GM21737 (cell line): ENCODE data around the gene LMF2.
A peak's percentile ranks its signal among the peaks of the same experiment; 100 is the strongest.
"Not testable (repeated sequence)": the region's sequence is repeated elsewhere in the genome, so short reads cannot be mapped to it uniquely, and the experiment has no call there.

ENCODE experiments used
- ATAC-seq: cut with Tn5 transposase; IDR thresholded peaks from one replicate; pipeline ENCODE4 v1.9.1; 2021; ENCODE audit warnings: mild to moderate bottlenecking, moderate library complexity; ENCODE audit not compliant: unreplicated experiment

Gene LMF2

DNA sequence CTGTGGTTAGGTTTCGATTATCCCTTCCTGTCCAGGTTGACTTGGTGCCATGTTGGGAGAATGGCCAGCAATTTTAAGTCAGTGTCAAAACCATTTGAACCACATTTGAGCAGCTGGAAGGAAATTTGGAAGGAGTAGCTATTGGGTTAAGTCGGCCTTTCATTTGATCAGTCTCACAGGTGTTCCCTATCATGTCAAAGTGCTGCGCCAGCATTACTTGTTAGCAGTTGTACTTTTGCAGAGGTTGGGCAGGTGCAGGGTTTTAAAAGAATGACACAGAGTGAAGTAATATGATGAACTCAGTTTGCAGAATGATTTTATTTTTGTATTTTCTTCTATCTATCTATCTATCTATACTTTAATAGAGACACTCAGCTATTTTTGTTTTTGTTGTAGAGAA lies 28.7 kb upstream of the LMF2 start:
- no peak for ATAC-seq

DNA sequence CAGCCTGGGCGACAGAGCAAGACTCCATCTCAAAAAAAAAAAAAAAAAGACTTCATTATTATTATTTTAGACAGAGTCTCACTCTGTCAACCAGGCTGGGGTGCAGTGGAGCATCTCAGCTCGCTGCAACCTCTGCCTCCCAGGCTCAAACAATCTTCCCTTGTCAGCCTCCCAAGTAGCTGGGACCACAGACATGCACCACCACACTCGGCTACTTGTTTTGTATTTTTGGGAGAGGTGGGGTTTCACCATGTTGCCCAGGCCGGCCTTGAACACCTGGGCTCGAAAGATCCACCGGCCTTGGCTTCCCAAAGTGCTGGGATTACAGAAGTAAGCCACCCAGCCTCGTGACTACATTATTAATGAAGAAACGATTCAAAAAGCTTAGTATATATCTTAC lies 27.6 kb upstream of the LMF2 start:
- ATAC-seq = no peak

DNA sequence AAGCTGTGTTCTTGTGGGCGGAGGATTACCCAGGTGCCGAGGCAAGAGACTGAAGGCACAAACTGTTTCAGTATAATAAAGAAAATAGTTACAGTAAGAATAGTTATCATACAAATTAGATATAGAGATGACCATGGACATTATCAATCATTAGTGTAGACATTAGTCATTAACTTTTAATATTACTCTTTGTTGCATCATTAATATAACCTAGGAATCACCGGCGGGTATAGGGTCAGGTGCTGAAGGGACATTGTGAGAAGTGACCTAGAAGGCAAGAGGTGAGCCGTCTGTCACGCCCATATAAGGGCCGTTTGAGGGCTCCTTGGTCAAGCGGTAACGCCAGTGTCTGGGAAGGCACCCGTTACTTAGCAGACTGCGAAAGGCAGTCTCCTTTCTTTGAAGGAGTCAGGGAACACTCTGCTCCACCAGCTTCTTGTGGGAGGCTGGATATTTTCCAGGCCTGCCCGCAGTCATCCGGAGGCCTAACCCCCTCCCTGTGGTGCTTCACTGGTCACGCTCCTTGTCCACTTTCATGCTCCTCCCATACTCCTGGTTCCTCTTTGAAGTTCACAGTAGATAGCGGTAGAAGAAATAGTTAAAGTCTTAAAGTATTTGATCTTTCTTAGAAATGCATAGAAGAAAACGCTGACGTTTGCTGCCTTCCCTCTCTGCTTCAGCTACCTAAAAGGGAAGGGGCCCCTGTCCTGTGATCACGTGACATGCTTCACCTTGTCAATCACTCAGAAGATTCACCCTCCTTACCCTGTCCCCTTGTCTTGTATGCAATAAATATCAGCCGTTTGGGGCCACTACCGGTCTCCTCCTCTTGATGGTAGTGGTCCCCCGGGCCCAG lies 26.6 kb upstream of the LMF2 start:
- not testable (repeated sequence) for ATAC-seq

DNA sequence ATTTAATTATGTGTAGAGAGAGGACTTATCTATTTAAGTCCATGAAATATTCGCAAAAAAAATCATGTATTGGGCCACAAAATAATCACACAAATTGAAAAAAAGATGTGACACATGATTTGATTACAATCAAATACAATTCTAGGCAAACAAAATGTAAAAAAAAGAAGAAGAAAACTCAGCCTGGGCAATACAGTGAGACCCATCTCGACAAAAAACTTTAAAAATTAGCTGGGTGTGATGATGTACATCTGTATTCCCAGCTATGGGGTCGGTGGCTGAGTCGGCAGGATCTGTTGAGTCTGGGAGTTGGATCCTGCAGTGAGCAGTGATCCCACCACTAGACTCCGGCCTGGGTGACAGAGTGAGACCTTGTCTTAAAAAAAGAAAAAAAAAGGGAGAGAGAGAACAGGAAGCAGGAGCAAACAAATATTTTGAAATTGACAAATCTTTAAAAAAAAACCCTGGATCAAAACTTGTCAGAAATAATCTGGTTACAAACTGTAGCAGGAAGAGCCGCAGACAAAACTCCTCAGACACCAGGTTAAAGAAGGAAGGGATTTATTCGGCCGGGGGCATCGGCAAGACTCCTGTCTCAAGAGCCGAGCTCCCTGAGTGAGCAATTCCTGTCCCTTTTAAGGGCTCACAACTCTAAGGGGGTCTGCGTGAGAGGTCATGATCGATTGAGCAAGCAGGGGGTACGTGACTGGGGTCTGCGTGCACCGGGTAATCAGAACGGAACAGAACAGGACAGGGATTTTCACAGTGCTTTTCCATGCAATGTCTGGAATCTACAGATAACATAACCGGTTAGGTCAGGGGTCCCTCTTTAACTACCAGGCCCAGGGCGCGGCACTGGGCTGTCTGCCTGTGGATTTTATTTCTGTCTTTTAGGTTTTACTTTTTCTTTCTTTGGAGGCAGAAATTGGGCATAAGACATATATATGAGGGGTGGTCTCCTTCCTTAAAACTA lies 25.6 kb upstream of the LMF2 start:
- no peak for ATAC-seq

DNA sequence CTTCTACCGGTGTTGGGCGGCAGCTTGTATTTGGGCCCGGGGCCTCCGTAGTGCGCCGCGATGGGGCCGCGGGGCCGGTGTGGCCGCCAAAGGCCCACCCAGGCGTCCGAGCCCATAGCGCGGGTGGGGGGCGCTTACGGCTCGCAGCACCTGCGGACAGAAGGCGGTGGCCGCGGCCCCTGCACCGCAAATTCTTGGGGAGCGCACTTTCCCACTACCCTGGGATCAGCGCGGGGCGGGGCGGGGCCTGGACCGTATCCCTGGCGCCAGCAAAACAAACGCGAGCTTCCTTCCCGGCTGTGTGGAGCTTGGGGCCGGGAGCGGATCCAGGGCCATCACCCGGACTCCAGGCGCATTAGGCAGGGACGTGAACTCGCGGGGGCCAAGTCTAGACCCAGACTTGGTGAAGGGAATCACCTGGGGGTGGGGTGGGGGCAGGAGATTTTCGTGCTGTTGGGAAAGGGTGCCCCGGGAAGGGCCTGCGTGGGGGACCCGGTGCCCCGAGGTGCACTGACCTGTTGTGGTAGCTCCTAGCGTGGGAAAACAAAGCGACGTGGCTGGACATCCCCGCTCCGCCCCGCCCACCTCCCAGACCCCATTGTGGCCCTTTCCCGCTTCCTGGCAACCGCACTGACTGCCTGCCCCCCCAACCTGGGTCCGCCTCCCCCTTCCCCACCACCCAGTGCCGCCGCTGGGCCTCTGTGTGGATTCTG lies 24.6 kb upstream of the LMF2 start:
- no peak for ATAC-seq

DNA sequence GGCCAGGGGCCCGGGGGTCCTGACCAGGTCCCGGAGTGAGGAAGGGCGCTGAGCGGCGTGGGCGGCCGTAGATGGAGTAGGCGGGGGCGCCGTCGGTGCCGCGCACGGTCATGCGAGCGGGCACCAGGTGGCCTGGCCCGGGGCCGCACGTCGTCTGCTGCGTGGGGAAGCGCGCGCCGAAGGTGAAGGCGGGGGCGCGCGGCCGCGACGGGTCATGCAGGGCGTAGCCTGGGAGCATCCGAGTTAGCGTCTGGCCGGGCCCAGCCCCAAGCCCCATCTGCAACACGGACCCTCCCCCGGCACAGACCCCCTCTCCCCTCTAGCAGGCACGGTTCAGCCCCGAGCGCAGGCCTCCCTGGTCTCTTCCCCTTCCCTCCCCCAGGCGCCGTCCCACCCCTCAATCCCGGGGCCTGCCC lies 24.1 kb upstream of the LMF2 start:
- ATAC-seq = peak; percentile 23

DNA sequence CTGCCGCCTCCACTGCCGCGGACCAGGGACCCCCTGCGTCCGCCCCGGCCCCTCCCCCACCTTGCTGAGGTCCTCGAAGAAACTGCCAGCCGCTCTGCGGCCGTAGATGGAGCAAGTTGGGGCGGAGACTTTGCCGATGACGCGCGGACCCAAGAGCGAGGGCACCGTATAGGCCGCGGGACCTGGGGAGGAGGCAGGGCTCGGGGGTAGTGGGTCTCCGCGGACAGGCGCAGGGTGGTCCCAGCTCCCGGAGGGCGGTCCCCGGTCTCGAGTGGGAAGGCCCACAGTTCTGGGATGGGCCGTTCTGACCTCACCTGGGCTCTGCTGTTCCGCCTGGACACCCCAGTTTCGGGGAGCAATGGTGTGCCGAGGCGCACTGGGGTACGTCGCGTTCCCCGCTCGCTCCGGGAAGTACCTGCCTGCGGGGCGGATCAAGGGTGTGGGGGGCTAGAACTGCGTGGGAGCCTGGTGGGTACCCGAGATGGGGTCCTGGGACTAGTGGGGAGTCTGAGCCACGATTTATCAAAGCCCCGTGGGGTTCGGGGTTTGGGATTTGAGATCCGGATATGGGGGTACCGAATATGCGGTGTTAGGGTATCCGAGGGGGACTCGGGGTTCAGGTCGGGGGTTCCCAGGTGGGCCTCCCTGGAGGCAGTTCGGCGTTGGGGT lies 23.5 kb upstream of the LMF2 start:
- ATAC-seq = no peak

DNA sequence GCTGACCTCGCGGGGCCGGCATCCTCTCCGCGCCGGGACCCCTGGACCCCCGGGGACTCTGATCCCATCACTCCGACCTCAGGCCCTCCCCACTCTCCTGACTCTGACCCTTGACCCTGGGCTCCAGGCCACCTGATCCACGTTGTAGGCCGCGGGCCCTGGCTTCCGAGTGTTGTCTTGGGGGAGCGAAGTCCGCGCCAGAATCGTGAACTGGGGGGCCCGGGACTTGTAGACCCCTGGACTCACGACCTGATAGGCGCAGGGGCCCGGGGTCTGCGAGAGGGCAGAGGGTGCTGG lies 23.0 kb upstream of the LMF2 start:
- no peak for ATAC-seq

DNA sequence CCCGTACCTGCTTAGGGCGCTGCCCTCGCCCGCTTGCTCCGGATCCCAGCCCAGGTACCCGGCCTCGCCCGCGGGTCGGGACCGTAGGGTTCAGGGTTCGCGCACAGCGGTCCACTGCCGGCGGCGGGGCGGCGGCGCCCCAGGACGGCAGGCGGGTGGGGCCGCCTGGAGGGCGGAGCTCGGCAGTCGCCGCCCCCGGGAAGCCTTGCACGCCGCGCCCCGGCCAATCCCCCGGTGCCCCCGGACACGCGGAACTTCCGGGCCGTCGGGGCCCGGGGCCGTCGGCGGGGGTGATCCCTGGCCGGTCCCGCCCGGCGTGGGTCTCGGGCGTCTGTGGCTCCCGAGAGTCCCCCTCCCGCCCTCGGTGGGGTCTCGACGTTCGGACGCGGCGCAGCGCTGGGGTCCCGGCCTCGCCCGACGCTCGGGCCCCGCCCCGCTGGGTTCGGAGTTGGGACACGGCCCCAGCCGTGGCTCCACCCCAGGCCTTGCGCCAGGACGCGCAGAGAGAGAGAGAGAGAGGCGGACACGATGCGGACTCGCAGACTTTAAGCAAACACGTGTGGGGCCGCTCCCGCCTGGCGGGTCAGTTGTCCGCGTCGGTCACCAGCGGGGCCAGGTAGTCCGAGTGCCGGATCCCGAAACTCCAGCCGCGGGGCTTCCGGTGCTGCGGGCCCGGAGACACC lies 22.5 kb upstream of the LMF2 start, which contains the start of gene TYMP:
Gene TYMP, minus strand, starts transcription at position 116 of the 683 bp plus-strand sequence. CDS start 303 bp downstream, outside the sequence.
- ATAC-seq = no peak

DNA sequence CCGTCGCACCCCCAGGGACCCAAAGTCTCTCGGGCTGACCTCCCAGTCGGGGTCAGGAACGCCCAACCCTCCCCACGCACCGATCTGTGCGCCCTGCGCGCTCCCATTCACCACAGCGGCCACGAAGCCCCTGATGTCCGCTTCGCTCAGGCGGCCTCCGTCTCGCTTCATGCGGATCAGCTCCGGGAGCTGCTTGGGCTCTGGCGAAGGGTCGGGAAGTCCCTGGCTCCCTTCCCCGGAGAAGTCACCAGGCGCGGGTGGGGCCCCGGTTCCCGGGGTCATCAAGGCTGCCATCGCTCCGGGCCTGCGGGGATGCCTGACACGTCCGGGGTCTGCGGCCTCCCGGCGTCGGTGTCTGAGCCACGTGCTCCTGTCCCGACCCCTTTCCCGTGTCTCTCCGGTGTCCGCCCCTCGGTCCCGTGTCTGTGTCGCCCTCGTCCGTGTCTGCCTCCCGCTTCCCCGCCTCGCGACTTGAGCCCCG lies 22.0 kb upstream of the LMF2 start:
- no peak for ATAC-seq

DNA sequence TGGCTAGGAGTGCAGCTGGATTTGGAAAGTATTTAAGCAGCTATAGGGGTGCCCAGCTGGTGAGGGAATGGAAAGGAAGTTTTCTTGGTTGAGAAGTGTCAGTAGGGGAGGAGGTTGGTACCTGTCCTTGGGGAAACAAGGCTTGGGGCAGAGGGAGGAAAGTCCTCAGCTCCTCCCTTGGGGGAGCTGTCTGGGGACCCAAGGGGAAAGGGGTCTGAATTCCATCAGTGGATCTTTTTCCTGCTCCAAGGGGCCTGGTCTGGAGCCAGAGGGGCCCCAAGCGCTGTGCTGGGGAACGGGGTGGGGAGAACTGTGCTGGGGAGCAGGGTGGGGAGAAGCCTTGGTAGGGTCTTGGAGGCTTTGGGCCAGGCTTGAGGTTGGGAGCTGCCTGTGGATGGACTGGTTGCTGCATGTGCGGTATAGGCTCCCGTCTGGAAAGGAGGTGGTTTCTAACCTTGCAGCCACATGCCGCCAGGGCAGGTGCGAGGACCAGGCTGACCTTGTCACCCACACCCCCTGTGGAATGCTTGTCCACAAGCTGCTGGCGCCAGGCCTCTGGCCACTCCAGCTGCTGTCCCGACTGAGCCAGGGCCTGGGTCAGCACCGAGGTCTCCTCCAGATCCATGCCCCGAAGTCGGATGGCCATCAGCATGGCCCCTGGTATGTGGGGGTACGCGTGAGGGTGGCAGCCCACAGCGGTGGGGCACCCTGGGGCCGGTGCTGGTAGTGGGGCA lies 21.3 kb upstream of the LMF2 start:
- no peak for ATAC-seq

DNA sequence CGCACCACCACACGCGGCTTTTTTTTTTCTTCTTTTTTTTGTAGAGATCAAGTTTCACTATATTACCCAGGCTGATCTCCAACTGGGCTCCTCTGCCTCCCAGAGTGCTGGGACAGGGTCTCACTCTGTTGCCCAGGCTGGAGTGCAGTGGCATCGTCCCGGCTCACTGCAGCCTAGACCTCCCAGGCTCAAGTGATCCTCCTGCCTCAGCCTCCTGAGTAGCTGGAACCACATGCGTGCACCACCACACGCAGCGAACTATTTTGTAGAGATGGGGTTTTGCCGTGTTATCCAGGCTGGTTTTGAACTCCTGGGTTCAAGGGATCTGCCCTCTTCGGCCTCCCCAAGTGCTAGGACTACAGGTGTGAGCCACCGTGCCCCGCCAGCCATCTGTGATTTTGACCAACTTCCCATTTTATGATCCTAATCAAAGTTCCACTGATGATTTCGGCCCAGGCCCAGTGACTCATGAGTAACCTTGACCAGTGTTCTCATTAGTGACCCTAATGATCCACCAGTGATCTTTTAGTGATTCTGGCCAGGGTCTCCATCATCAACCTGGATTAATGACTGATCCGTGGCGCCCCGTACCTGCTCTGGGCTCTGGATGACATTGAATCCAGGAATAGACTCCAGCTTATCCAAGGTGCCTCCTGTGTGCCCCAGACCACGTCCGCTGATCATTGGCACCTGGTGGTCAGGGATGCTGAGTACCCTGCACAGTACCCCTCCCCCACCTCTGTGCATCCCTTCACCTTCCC lies 20.6 kb upstream of the LMF2 start:
- ATAC-seq = no peak

DNA sequence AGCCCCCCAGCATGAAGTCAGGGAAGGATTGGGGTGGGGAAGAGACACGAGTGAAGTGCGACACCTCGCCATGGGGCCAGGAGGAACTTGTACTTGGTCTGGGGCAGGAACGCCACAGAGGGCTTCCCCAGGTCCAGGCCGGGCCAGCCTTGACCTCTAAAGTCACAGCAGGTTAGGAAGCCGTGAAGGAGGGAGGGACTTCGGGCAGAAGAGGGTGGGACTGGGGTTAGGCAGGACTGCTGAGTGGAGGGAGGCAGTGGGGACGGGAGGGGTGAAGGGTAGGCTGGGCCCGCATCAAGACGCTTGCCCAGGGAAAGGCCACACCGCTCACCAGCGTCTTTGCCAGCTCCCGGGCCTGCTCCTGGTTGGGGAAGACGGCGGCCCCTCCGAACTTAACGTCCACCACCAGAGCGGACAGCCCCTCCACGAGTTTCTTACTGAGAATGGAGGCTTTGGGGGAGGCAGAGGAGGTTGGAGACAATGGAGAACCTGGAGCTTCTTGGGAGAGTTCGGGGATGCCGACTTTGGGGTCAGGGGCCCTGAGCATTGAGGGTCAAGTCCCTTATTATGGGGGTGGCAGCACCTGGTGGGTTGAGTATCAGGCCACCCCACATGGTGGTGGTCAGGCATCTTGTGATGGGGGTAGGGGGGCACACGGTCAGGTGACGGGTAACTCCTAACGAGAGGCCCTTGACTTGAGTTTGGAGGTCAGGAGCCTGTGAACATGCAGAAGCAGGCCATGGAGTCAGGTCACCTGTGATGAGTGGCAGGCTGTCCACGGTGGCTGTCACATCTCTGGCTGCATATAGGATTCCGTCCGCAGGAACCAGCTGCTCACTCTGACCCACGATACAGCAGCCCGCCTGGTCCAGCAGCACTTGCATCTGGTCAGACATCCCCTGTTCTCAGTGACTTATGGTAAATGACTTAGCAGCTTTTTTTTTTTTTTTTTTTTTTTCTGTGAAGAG lies 19.6 kb upstream of the LMF2 start:
- no peak for ATAC-seq

DNA sequence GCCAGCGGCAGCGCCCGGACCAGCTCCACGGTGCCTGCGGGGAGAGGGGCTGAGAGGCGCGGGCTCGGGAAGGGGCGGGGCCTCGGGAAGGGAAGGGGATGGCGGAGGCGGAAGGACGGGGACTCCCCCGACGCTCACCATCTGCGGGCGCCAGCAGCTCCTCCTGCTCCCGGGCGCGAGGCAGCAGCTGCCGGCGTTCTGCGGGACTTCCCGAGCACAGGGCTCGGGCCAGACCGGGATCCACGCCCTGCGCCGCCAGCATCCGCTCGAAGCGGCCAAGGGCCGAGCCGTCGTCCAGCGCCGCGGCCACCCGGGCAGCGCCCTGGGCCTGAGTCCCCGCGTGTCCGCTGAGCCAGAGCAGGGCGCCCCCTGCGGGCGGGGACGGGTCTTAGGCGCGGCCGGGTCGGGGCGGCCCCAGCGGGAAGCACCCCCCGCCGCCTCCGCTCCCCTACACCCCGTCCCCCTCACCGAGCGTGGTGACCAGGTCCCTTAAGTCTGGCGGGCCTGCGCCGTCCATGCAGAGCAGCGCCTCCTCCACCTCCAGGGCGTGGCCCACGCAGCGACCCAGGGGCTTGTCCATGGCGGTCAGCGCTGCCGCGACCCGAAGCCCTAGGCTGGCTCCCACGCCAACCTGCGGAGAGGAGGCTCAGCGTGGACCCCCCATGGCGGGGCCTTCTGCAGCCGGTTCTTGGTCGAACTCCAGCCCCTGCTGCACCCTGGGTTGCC lies 18.8 kb upstream of the LMF2 start:
- ATAC-seq = peak; percentile 23

DNA sequence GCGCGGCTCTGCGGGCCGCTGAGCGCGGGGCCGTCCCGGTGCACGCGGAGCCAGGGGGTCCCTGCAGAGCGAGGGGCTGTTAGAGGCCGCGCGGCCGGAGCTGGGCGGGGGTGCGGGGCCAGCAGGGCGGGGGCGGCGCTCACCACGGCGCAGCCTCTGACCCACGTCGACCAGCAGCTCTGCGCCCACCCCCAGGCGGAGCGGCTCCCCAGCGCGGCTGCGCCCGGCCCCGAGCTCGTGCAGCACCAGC lies 18.3 kb upstream of the LMF2 start:
- ATAC-seq = peak; percentile 13

DNA sequence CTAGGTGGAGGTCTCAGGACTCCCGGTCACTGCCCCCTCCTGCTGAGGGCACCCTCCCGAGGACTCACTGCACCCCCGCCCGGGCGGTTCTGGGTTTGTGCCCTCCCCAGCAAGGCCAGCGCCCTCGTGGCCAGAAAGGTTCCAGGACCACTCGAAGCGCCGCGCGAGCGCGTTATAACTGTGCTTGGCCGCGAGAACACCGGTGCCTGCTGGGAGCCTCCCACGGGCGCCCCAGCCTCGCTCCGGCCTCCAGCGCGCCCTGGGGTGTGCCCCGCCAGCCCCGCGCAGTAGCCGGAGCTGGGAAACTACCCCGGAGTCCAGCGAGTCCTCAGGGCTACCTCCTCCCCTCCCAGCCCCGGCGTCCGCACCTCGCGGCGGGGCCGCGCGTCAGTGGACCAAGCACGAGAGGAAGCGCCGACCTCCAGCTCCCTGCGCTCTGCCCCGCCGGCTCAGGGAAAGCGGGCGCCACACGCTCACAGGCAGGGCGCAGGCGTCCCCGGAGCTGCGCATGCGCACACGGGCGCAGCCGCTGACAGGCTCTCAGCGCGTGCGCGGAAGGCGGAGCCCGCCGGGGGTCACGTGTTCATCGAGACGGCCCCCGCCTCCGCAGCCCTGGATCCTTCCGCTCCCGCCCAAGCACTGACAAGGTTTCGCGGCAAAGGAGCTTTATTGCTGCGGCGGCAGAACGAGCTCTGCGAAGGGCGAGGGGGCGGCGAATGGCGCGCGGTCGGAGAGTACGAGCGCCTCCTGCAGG lies 17.8 kb upstream of the LMF2 start, which contains the start of gene SCO2:
Gene SCO2, minus strand, starts transcription at position 495 of the 754 bp plus-strand sequence. CDS start 1,187 bp downstream, outside the sequence.
- peak; percentile 29 for ATAC-seq
